Measurements from ENCODE around the gene KCNB1.

Gene KCNB1

DNA sequence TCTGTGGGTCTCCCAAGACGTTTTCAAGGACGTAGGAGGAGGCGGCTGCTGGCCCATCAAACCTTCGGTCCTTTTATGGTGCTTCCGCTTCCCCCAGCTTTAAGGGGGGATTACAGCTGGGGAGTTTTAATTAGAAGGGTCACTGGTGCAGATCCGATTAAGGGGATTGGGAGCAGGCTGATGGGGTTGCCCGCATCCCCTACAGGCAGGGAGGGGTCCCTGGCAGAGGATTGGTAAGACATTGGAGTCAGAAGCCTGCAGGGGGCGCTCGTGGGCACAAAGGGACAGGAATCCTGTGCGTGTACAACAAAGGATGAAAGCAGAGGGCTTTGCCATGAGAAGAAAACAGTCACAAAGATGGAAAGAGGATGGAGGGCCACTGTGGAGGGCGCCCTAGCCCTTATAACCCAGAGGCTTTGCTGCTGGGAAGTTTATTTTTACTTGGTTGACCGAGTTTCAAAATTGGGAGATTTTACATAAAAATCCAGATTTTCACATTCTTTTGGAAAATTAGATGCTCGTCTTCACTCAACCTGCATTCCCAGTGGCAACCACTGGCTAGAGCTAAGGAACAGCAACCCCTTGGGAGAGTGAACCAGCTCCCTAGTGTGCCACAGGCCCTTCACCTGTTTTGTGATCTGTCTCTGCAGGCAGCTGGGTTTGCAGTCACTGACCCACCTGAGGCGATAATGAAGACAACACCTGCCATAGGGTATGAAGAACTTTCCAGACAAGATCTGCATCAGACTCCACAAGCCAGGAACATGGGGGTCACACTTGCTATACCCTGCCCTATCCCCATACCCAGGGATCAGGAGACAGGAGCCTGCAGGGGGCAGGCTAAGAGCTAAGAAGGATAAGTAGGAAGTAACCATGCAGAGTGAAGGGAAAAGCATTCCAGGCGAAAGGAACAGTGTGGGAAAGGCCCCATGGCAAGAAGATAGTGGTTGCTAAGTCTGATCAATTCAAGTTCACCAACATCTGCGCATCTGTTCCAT, 97.7 kb downstream of the KCNB1 start:
- Histone ChIP-seq H3K36me3 (no peaks in the 10 kb centered on the region), H3K27me3 (no peaks in the 10 kb centered on the region), H3K4me1 (peaks cover 23% of the 10 kb centered on the region), H3K9me3 (no peaks in the 10 kb centered on the region), H3K4me3 (ENCODE audit: low read depth, low read length) (no peak overlapping the region)
- DNase-seq: peak; percentile 94
- TF ChIP-seq, protein P1, sequence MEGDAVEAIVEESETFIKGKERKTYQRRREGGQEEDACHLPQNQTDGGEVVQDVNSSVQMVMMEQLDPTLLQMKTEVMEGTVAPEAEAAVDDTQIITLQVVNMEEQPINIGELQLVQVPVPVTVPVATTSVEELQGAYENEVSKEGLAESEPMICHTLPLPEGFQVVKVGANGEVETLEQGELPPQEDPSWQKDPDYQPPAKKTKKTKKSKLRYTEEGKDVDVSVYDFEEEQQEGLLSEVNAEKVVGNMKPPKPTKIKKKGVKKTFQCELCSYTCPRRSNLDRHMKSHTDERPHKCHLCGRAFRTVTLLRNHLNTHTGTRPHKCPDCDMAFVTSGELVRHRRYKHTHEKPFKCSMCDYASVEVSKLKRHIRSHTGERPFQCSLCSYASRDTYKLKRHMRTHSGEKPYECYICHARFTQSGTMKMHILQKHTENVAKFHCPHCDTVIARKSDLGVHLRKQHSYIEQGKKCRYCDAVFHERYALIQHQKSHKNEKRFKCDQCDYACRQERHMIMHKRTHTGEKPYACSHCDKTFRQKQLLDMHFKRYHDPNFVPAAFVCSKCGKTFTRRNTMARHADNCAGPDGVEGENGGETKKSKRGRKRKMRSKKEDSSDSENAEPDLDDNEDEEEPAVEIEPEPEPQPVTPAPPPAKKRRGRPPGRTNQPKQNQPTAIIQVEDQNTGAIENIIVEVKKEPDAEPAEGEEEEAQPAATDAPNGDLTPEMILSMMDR (IDR thresholded peaks at IDR 0.05; ENCODE audit: low read depth, low read length): peak; percentile 89

DNA sequence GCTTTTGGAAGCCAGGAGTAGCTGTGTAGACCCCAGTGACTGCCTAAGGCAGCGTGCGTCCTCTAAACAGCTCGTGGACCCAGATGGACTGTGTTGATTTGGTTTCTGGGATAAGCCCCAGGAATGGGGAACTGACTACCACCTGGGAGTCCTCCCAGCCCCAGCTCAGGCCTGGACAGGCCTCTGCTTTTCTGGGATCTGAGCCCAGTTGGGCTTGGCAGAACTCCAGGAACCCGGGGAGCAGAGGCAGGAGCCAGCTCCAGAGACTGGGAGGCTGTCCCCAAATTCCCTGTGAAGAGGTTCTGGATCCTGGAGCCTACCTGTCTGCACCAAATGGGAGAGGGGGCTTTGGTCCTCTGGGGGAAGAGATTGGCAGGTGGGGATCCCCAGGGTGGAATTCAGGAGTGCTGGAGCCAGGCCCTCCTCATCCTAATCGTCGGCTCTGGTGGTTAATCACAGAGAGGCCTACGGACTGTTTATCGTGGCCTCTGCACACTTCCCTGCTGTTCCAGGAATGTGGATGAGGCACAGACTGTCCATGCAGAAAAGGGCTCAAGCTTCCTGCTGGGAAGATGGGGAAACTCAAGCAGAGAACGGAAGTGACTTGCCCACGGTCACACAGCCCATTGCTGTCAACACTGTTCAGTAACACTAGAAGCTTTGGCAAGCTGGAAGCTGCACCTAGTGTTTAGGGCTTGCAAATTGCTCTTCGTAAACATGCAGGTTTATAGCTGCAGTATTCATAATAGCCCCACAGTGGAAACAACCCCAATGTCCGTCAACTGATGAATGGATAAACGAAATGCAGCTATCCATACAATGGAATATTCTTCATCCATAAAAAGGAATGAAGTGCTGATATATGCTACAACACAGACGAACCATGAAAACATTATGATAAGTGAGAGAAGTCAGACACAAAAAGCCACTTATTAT, 100.6 kb downstream of the KCNB1 start:
- Histone ChIP-seq H3K36me3 (no peaks in the 10 kb centered on the region), H3K27me3 (no peaks in the 10 kb centered on the region), H3K4me3 (ENCODE audit: low read depth, low read length) (no peak overlapping the region), H3K9me3 (no peaks in the 10 kb centered on the region), H3K4me1 (peaks cover 9% of the 10 kb centered on the region)
- DNase-seq: peak; percentile 77
- TF ChIP-seq, protein P1 (IDR thresholded peaks at IDR 0.05; ENCODE audit: low read depth, low read length): no peak

DNA sequence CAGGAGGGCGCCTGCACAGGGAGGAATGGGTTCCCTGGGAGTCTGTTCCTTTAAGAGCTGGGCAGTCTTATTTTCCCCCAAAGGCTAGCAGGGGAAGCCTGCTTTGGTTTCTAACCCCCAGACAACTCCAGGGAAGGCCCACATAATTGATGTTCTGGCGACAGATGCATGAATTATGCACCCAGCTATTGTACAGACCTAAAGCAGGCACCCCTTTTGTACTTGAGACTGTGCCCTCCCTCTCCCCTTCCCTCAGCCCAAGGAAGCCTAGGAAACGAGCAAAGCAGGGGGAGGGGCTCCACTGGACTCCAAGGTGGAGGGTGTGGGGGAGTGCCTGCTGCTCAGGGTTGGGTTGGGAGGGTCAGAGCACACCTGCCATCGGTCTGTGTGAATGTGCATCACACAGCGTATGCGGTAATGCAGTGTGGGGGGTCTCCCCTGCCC, 102.1 kb downstream of the KCNB1 start:
- no peak for DNase-seq
- peaks cover 4% of the 10 kb centered on the region; the same call in 1 of the 2 replicates for H3K4me1 ChIP-seq
- no peaks in the 10 kb centered on the region for H3K36me3 ChIP-seq
- TF ChIP-seq, protein P1 (IDR thresholded peaks at IDR 0.05; ENCODE audit: low read depth, low read length): no peak
- H3K4me3 ChIP-seq (ENCODE audit: low read depth, low read length): no peak overlapping the region
- no peaks in the 10 kb centered on the region for H3K27me3 ChIP-seq
- H3K9me3 ChIP-seq: no peaks in the 10 kb centered on the region

DNA sequence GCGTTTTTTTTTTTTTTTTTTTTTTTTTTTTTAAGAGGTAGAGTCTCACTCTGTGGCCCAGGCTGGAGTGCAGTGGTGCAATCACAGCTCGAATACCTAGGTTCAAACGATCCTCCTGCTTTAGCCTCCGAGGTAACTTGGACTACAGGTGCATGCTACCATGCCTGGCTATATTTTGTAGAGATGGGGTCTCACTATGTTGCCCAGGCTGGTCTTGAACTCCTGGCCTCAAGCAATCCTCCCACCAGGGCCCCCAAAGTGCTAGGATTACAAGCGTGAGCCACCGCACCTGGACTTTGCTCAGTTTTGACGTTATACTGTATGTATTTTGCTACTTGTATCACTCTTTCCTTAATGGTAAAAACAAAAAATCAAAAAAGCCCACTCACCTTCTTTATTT, 103.1 kb downstream of the KCNB1 start:
- TF ChIP-seq, protein P1 (IDR thresholded peaks at IDR 0.05; ENCODE audit: low read depth, low read length): no peak
- no peaks in the 10 kb centered on the region for H3K36me3 ChIP-seq
- H3K27me3 ChIP-seq: no peaks in the 10 kb centered on the region

DNA sequence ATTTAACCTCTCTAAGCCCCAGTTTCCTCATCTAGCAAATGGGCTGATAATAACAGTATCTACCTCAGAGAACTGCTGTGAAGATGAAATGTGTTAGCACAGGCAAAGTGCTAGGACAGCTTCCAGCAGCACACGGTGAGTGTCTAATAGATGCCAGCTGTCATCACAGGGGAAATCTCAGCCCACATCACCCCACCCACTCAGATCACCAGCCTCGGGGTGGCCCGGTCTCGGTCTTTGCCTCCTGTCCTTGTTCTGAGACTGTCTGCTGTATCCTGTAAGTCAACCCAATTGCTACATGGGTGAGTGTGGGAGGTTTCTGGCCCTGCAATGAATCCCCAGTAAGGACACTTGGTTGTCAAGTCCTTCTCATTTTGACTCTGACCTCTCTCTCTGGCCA, 105.1 kb downstream of the KCNB1 start:
- H3K36me3 ChIP-seq: no peaks in the 10 kb centered on the region
- no peaks in the 10 kb centered on the region for H3K27me3 ChIP-seq
- H3K4me1 ChIP-seq: no peaks in the 10 kb centered on the region
- H3K4me3 ChIP-seq (ENCODE audit: low read depth, low read length): no peak overlapping the region
- no peaks in the 10 kb centered on the region for H3K9me3 ChIP-seq
- TF ChIP-seq, protein P1 (IDR thresholded peaks at IDR 0.05; ENCODE audit: low read depth, low read length): no peak
- DNase-seq: no peak

More for the DNA sequence above, 103.1 kb downstream of the KCNB1 start:
- Histone ChIP-seq H3K4me1 (no peaks in the 10 kb centered on the region), H3K4me3 (ENCODE audit: low read depth, low read length) (no peak overlapping the region), H3K9me3 (no peaks in the 10 kb centered on the region)
- DNase-seq: no peak
